ENCODE measurements around the gene ZNF800.

DNA sequence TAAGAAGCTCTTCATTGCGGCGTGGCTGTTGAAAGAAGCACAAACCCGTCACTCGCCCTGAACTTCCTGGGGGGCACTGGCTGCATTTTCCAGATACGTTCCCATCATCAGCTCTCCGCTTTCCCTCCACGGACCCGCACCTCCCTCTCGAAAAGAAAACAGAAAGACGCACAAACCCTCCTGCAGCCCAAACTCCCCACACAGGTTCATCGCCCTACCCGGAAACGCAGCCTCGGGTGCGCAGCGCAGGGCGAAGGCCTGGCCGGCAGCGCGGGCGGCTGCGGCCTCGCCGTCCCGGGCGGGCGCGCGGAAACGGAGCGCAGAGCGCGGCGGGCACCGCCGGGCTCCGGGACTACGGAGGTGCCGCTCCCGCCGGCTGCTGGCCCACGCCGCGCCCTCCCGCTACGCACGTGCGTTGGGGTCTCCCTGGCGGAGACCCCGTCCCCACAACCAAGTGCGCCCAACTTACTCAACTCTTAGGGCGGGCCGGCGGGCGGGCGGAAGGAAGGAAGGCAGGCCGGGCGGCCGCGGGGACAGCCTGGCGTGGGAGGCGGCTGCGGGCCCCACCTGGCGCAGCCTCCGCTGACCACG, 822 bp downstream of the ZNF800 start:
- TF ChIP-seq ZNF565 (CRISPR knock-in tag; conservative IDR thresholded peaks at IDR 0.05; ENCODE audit: low read depth) (no peak), RARB (CRISPR knock-in tag; IDR thresholded peaks at IDR 0.05) (no peak), GLIS3 (CRISPR knock-in tag; IDR thresholded peaks at IDR 0.05) (no peak), CSDC2 (CRISPR knock-in tag; IDR thresholded peaks at IDR 0.05) (no peak), ISL1 (CRISPR knock-in tag; IDR thresholded peaks at IDR 0.05) (no peak), TCF4 (CRISPR knock-in tag; IDR thresholded peaks at IDR 0.05; ENCODE audit: borderline replicate concordance) (no peak), ZFP30 (CRISPR knock-in tag; IDR thresholded peaks at IDR 0.05) (no peak), PPARA (CRISPR knock-in tag; IDR thresholded peaks at IDR 0.05; ENCODE audit: borderline replicate concordance) (no peak), ZC3H10 (CRISPR knock-in tag; IDR thresholded peaks at IDR 0.05) (no peak)
- TF ChIP-seq, protein P1, sequence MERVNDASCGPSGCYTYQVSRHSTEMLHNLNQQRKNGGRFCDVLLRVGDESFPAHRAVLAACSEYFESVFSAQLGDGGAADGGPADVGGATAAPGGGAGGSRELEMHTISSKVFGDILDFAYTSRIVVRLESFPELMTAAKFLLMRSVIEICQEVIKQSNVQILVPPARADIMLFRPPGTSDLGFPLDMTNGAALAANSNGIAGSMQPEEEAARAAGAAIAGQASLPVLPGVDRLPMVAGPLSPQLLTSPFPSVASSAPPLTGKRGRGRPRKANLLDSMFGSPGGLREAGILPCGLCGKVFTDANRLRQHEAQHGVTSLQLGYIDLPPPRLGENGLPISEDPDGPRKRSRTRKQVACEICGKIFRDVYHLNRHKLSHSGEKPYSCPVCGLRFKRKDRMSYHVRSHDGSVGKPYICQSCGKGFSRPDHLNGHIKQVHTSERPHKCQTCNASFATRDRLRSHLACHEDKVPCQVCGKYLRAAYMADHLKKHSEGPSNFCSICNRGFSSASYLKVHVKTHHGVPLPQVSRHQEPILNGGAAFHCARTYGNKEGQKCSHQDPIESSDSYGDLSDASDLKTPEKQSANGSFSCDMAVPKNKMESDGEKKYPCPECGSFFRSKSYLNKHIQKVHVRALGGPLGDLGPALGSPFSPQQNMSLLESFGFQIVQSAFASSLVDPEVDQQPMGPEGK (CRISPR knock-in tag; IDR thresholded peaks at IDR 0.05; ENCODE audit: borderline replicate concordance), result no peak
- TF ChIP-seq, protein P2, sequence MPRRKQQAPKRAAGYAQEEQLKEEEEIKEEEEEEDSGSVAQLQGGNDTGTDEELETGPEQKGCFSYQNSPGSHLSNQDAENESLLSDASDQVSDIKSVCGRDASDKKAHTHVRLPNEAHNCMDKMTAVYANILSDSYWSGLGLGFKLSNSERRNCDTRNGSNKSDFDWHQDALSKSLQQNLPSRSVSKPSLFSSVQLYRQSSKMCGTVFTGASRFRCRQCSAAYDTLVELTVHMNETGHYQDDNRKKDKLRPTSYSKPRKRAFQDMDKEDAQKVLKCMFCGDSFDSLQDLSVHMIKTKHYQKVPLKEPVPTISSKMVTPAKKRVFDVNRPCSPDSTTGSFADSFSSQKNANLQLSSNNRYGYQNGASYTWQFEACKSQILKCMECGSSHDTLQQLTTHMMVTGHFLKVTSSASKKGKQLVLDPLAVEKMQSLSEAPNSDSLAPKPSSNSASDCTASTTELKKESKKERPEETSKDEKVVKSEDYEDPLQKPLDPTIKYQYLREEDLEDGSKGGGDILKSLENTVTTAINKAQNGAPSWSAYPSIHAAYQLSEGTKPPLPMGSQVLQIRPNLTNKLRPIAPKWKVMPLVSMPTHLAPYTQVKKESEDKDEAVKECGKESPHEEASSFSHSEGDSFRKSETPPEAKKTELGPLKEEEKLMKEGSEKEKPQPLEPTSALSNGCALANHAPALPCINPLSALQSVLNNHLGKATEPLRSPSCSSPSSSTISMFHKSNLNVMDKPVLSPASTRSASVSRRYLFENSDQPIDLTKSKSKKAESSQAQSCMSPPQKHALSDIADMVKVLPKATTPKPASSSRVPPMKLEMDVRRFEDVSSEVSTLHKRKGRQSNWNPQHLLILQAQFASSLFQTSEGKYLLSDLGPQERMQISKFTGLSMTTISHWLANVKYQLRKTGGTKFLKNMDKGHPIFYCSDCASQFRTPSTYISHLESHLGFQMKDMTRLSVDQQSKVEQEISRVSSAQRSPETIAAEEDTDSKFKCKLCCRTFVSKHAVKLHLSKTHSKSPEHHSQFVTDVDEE (CRISPR knock-in tag; IDR thresholded peaks at IDR 0.05), result no peak
- TF ChIP-seq, protein P3, sequence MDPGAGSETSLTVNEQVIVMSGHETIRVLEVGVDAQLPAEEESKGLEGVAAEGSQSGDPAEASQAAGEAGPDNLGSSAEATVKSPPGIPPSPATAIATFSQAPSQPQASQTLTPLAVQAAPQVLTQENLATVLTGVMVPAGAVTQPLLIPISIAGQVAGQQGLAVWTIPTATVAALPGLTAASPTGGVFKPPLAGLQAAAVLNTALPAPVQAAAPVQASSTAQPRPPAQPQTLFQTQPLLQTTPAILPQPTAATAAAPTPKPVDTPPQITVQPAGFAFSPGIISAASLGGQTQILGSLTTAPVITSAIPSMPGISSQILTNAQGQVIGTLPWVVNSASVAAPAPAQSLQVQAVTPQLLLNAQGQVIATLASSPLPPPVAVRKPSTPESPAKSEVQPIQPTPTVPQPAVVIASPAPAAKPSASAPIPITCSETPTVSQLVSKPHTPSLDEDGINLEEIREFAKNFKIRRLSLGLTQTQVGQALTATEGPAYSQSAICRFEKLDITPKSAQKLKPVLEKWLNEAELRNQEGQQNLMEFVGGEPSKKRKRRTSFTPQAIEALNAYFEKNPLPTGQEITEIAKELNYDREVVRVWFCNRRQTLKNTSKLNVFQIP (CRISPR knock-in tag; IDR thresholded peaks at IDR 0.05; ENCODE audit: borderline replicate concordance, low read depth), result no peak
- TF ChIP-seq, protein P4, sequence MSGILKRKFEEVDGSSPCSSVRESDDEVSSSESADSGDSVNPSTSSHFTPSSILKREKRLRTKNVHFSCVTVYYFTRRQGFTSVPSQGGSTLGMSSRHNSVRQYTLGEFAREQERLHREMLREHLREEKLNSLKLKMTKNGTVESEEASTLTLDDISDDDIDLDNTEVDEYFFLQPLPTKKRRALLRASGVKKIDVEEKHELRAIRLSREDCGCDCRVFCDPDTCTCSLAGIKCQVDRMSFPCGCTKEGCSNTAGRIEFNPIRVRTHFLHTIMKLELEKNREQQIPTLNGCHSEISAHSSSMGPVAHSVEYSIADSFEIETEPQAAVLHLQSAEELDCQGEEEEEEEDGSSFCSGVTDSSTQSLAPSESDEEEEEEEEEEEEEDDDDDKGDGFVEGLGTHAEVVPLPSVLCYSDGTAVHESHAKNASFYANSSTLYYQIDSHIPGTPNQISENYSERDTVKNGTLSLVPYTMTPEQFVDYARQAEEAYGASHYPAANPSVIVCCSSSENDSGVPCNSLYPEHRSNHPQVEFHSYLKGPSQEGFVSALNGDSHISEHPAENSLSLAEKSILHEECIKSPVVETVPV (CRISPR knock-in tag; IDR thresholded peaks at IDR 0.05), result no peak
